ENCODE results near the gene PLOD3. TPM values are rescaled to one million over a fixed set of nuclear protein-coding genes. Genes with fewer than 3 reads are reported as not detected.

PLOD3 gene
- polyA plus RNA-seq, 4 donors = 37.3 to 50.9 (median 49.0) TPM

DNA sequence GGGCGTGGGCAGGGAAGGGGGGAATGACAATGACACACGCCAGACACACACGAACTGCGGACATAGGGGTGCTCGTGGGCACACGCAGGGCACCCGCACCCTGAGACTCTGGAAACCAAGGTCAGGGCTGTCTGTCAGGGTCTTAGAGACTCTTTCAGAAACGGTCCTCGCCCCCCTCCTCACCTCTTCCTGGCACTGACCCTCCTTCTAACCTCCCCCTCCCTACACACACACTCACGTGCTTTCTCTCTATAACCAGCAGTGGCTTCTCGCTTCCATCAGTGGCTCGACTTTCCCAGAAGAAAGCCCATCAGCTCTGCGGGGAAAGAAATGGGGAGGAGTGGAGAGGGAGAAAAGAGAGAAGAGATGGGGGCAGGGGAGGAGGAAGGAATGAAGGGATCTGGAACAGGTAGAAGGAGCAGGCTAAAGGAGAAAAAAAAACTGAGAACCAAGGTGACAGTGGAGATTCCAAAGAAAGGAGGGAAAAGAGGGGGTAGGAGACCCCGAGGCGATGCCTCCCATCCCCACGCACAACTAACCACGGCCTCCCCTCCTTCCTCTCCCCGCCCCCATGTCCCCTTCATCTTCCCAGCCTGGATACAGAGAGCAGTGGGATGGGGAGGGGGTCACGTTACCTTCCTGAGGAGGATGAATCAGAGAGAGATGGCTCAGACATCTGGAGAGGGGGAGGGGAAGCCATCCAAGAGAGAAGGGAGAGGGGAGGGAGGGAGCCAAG, 50.3 kb downstream of the PLOD3 start:
- no peak for DNase-seq (ENCODE audit: low read depth in 4 of 4, low spot score in 3 of 4)

DNA sequence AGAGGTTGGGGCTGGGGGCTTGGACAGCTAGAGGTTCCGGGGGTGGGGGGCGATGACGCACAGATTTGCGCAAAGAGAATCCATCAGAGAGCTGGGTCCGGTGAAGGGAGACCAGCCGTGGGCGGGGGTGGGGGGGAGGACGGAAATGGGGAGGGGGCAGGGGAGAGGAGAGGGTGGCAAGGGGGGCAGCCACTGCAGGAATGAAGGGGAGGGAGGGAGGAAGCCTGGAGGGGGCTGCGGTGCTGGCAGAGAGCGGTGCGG, 50.8 kb downstream of the PLOD3 start:
- DNase-seq (ENCODE audit: low read depth in 4 of 4, low spot score in 3 of 4) = no peak

GRCh38 chr7:101165958-101166647, 51.3 kb downstream of the PLOD3 start:
- DNase-seq (ENCODE audit: low read depth in 4 of 4, low spot score in 3 of 4) = no peak

GRCh38 chr7:101165075-101165957, 52.1 kb downstream of the PLOD3 start, which contains the start of gene VGF:
TSS of gene VGF (minus strand) at chr7:101165569. CDS start at chr7:101164843, 726 bp downstream.
- DNase-seq (ENCODE audit: low read depth in 4 of 4, low spot score in 3 of 4) = peak in 3 of 4 donors; percentile 78 to 81 (median 78)

DNA sequence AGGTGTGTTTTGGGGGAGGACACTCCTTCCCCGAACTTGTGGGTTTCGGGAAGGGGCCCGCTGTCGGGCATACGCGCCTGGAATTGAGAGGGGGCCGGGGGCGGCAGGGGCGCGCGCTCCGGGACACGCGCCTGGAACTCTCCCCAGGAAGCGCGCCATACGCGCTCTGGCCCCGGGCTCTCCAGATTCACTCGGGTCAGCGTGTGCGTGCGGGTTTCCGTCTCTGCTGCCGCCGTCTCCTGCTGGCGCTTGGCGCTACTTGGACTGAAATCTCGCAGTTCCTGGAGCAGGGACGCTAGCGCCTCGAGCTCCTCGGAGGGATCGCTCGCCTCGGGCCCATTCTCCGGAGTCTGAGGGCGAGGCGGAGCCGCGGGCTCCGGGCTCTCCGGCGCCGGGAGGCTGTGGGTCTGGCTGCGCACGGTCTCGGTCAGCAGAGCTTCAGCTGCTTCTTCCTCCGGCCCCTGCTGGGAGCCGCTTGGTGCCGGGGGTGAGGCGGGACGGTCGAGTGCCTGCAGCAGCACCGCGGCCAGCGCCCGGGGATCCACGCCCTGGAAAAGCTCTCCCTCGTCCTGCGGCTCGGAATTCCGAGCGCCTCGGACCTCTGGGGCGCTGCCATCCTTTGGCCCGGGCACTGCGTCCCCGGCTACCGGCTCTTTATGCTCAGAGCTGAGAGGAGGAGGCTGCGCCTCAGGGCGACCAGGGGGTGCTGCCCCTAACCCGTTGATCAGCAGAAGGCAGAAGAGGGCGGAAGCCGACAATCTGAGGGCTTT, 53.1 kb downstream of the PLOD3 start:
- DNase-seq (ENCODE audit: low read depth in 4 of 4, low spot score in 3 of 4) = no peak

DNA sequence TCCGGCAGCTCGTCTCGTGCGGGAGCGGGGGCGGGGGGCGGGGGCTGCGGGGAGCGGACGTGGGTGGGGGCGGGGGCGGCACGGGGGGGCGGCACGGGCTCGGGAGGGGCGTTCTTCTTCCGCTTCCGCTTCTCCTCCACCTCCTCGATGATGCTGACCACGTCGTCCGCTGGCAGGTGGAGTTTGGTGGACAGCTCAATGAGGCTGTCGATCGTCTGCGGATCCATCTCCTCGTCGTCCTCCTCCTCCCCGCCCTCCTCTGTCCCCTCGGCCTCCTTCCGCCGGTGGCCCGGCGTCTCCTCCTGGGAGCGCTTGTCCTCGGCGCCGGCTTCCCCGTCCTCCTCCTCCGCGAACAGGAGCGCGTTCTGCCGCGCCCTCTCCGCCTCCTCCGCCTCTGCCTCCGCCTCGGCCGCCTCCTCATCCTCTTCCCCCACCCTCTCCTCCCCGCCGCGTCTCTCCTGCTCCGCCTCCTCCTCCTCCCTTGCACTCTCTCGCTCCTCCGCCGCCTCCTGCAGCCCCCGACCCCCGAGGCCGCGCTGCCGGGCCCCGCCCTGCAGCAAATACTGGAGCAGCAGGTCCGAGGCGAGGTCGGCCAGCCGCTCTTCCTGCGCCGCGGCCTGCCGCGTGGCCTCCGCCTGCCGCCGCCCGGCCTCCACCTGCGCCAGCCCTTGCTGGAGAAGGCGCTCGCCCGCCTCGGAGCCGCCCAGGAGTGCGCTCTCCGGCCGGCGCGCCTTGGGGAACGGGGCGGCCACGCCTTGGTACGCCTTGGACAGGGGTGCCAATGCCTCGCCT, 53.9 kb downstream of the PLOD3 start:
- DNase-seq (ENCODE audit: low read depth in 4 of 4, low spot score in 3 of 4) = no peak

- DNase-seq (ENCODE audit: low read depth in 4 of 4, low spot score in 3 of 4) = no peak
Observed at GRCh38 chr7:101162551-101163278, 54.7 kb downstream of the PLOD3 start.

- no peak for DNase-seq (ENCODE audit: low read depth in 4 of 4, low spot score in 3 of 4)
Observed at GRCh38 chr7:101161692-101162471, 55.5 kb downstream of the PLOD3 start.

DNA sequence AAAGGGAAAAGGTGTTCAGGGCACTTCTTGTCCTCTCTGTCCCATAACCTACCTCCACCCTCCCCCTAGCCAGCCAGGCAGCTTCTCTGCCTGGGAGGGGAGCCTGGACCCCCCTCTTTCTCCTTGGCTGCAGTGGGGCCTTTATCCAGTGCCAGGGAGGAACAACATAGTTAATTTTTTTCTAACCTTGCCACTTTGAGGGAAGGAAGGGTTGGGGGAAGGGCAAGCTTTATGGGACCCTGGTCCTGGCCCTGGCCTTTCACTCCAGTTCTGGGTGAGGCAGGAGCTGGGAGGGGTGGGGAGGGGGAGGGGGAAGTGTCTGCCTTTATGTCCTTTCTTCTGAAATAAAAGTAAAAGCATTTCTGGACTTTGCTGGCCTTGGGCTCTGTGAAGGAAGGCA, 56.5 kb downstream of the PLOD3 start:
- no peak for DNase-seq (ENCODE audit: low read depth in 4 of 4, low spot score in 3 of 4)

GRCh38 chr7:101159696-101160674, 57.4 kb downstream of the PLOD3 start:
- DNase-seq (ENCODE audit: low read depth in 4 of 4, low spot score in 3 of 4) = no peak

DNA sequence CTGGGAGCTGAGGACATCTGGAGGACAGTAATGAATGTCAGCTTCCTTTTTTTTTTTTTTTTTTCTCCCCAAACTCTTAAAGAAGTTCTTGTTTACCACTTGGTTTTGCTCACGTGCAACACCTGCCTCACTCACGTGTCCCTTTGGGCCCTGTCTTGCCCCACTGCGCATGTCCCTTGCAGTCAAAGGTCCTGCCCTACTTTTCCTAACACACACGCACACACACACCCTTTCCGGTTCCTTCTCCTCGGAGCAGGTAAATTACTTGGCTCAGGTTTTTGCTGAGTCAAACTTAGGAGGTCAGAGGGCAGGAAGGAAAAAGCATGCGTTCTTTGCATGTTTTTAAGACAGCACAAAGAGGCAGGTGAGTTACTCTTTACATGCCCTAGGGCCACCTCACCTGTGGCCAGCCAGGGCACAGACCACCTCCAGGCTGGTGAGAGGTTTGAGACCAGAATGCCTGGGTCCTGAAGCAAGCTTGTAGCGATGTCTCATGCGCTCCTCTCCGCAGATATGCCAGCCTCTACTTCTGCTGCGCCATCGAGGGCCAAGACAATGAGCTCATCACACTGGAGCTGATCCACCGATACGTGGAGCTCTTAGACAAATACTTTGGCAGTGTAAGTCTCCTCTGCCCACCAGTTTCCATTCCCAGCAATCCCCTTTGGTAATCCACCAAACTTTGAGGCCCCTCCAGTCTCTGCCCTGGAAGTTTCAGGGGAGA, 60.4 kb downstream of the PLOD3 start:
- DNase-seq (ENCODE audit: low read depth in 4 of 4, low spot score in 3 of 4) = no peak

GRCh38 chr7:101156277-101156676, 61.1 kb downstream of the PLOD3 start:
- no peak for DNase-seq (ENCODE audit: low read depth in 4 of 4, low spot score in 3 of 4)

Other genes starting within 250 kb of the PLOD3 start
- under 1 TPM in 2 of 4 donors, not detected in 2; 0.11 to 0.46 TPM for gene MUC12, start 248.0 kb downstream of the PLOD3 start, polyA plus RNA-seq (ENCODE audit: insufficient read length in 4 of 4)
- not detected for gene MUC17, start 197.5 kb downstream of the PLOD3 start, polyA plus RNA-seq (ENCODE audit: insufficient read length in 4 of 4)
- 10 to 100 TPM; 13.4 to 20.6 (median 16.8) TPM for gene TRIM56, start 132.1 kb downstream of the PLOD3 start, polyA plus RNA-seq (ENCODE audit: insufficient read length in 4 of 4)
- 1 to 10 TPM in 3 of 4 donors, under 1 TPM in 1; 0.92 to 5.3 (median 1.2) TPM for gene SERPINE1, start 90.5 kb downstream of the PLOD3 start, polyA plus RNA-seq (ENCODE audit: insufficient read length in 4 of 4)
- gene AP1S1, start 63.1 kb downstream of the PLOD3 start, polyA plus RNA-seq (ENCODE audit: insufficient read length in 4 of 4) = 10 to 100 TPM; 40.2 to 80.3 (median 71.7) TPM
- under 1 TPM in 3 of 4 donors, not detected in 1; 0.08 to 0.16 (median 0.10) TPM for gene VGF, start 52.0 kb downstream of the PLOD3 start, polyA plus RNA-seq (ENCODE audit: insufficient read length in 4 of 4)
- gene NAT16, start 37.3 kb downstream of the PLOD3 start, polyA plus RNA-seq (ENCODE audit: insufficient read length in 4 of 4) = under 1 TPM in 2 of 4 donors, not detected in 2; 0.16 to 0.18 TPM
- gene MOGAT3, start 16.5 kb downstream of the PLOD3 start, polyA plus RNA-seq (ENCODE audit: insufficient read length in 4 of 4) = 1 to 10 TPM in 1 of 4 donors, under 1 TPM in 3; 0.10 to 1.4 (median 0.41) TPM
- gene ZNHIT1, start 584 bp upstream of the PLOD3 start, polyA plus RNA-seq (ENCODE audit: insufficient read length in 4 of 4) = 10 to 100 TPM; 42.3 to 81.8 (median 56.0) TPM
- 10 to 100 TPM in 2 of 4 donors, 1 to 10 TPM in 2; 7.6 to 17.3 (median 10.1) TPM for gene CLDN15, start 20.2 kb upstream of the PLOD3 start, polyA plus RNA-seq (ENCODE audit: insufficient read length in 4 of 4)
- 100 to 1,000 TPM; 116 to 160 (median 135) TPM for gene FIS1, start 27.5 kb upstream of the PLOD3 start, polyA plus RNA-seq (ENCODE audit: insufficient read length in 4 of 4)
- gene IFT22, start 104.2 kb upstream of the PLOD3 start, polyA plus RNA-seq (ENCODE audit: insufficient read length in 4 of 4) = 10 to 100 TPM; 46.3 to 79.0 (median 71.8) TPM
- gene COL26A1, start 145.3 kb upstream of the PLOD3 start, polyA plus RNA-seq (ENCODE audit: insufficient read length in 4 of 4) = 10 to 100 TPM; 22.4 to 32.7 (median 25.2) TPM